GM08714 (cell line): ENCODE results near the gene CTSH.
"Not testable (repeated sequence)": the region's sequence is repeated elsewhere in the genome, so short reads cannot be mapped to it uniquely, and the experiment has no call there.

Experiments used
- H3K4me3 ChIP-seq: fragments of 200-500 bp; sonication (Bioruptor generic); 2 replicates; pipeline ENCODE4 v1.5.1; 2014; ENCODE audit warnings: mild to moderate bottlenecking, low read length, inconsistent platforms
- ZNF274 ChIP-seq: IDR thresholded peaks from 2 replicates; pipeline ENCODE4 v1.6.1; 2012; ENCODE audit warnings: mild to moderate bottlenecking, low read depth, low read length

The CTSH gene

DNA sequence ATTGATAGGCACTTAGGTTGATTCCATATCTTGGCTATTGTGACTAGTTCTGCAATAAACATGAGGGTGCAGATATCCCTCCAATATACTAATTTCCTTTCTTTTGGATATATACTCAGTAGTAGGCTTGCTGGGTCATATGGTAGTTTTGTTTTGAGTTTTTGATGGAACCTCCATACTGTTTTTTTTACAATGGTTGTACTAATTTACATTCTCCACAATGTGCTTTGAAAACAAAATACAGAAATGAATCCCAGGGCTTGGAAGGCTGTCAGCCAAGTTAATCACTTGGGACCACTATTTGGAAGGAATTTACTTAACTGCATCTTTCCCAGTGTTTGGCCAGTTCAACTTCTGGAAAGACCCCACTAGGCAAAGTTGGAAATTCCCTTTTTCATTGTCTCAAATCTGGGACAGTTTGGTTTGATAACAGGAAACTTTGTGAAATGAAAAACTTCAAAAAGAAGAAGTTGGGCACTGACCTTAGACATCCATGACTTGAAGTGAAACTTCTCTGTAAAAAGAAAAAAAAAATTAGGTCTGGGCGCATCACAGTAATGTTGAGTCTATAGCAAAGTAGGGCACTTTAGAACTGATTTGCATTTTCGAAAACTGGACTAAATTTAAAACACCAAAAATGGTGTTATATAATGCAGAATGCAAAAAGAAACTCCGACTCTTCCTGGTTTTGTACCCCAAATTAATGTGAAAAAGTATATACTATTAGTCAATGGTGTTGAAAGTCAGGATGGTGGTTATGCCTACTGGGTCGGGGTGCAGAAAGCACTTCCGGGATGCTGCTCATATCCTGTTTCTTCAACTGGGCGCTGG lies 6.0 kb downstream of the CTSH start:
- H3K4me3 ChIP-seq: peak overlapping the region; percentile 57; the same call in 1 of the 2 replicates
- no peak for TF ChIP-seq ZNF274

GRCh38 chr15:78937132-78937739 lies 7.6 kb downstream of the CTSH start:
- H3K4me3 ChIP-seq: no peak overlapping the region
- no peak for TF ChIP-seq ZNF274

DNA sequence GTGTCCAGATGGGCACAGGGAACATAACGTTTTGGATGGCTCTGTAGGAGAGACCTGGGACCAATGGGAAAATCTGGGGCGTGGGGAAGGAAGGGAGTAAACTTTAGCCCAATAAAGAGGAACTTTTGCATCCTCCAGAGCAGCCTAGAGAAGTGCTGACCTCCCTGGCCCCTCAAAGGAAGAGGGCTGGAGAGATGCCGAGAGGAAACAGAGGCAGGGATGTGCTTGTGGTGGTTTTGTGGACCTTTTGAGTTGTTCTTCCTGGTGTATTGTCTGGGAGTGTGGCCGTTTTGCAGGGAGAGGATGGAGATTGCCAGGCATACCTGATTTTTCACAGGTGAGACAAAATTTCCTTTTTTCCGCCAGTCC lies 10.2 kb downstream of the CTSH start:
- no peak overlapping the region for H3K4me3 ChIP-seq
- no peak for TF ChIP-seq ZNF274

DNA sequence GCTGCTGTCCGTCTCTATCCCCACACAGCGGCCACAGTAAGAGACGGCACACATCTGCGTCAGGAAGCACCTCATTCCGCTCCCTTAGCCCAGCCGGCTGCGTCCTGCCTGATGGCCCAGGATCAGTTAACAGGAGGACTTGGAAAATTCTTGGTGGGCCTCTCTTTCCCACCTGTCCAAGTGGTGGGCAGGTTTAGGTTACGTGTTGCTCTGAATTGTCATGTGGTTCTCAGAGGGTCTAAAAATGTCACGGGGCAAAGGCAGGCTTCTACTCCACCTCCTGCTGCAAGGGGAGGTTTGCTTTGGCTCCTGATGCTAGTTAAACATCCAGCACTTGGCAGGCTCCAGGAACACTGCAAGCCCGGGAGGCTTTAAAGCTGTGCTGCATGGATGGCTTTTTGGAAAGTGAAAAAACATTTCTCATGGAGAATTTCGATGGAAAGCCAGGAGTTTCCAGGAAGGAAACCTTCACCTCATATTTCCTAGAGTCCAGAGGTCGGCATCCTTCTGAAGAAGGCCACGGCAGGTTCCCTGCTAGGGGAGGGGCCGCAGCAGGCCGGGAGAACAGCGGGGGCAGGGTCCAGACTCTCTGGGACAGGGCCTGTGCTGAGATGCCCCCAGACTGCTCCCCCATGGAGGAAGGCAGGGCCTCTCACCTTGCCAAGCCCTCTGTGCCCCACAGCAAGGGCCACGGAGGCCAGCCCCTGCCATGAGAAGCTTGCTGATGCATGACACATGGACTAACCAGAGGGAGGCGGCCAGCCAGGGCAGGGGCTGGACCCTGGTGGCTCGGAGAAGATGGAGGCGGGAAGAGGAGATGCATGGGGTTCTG lies 10.8 kb downstream of the CTSH start:
- TF ChIP-seq ZNF274: no peak
- no peak overlapping the region for H3K4me3 ChIP-seq

- H3K4me3 ChIP-seq: no peak overlapping the region
- TF ChIP-seq ZNF274: no peak
These were observed 11.5 kb downstream of the CTSH start for GRCh38 chr15:78933187-78933822.

- no peak overlapping the region for H3K4me3 ChIP-seq
- no peak for TF ChIP-seq ZNF274
These were observed 12.5 kb downstream of the CTSH start for GRCh38 chr15:78932258-78932808.

DNA sequence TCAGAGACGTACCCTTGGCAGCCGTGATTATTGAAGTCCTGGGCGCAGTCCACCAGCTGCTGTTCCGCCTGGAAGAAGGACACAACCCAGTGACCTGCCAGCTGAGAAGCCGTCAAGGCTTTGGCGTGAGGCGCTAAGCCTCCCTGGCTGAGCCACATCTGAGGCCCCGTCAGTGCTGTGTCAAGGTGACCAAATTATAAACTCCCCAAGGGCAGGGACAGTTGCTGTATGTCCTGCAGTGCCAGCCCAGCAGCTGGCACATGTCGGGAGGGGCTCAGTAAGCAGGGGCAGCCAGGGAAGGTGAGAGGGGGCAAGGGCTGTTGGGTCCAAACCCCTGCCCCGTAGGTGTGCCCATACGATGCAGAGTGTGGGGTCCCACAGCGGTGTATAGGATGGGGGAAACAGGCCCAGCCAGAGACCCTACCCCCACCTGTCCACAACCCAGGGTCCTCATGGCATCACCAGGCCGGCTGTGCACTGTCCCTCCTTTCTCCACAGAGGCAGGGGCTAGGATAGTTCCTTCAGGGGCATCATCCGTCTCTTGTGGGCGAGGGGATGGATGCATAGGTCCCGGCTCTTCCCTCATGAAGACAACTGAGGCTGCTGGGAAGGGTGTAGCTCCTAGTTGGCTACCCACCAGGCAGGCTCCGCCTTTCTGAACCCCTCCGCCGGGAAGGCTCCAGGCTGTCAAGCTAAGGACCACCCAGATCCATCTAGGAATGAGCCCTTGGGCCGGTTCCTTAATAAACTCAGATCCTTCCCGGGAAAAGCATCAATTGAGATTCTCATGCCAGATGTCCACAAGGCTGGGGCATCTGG lies 13.2 kb downstream of the CTSH start:
- H3K4me3 ChIP-seq: no peak overlapping the region
- TF ChIP-seq ZNF274: no peak

DNA sequence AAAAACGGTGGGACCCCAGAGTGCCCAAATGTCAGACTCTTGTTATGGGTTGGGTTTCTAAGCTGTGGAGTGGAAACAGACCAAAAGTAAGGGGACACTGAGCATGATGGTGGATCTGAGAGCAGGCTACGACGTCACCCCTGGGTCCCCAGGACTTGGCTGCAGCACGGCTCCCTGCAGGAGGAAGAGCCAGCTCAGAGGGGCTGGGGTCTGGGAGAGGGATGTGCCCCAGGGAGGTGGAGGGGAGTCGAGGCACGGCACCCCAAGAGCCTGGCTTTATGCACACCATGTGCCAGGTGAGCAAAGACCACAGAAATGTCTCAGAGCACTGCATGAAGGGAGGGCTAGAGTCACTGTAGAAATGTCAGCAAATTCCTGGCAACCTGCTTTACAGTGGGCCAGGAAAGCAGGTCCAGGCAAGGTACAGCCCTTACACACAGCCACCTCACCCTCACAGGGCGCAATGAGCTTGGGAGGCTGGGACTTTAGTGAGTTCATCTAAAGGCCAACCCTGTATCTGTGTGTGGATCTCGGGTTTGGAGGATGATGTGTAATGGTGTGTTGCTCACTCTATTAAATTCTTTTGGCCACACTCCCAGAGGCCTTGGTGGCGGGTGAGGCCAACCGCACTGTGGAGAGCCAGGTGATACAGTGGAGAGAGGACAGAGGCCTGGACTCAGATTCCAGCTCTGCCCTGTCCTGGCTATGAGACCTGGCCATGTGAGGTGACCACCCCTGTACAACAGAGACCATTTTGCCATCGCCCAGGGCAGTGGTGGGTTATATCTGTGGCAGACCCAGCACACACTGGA lies 14.1 kb downstream of the CTSH start:
- H3K4me3 ChIP-seq: no peak overlapping the region
- no peak for TF ChIP-seq ZNF274

DNA sequence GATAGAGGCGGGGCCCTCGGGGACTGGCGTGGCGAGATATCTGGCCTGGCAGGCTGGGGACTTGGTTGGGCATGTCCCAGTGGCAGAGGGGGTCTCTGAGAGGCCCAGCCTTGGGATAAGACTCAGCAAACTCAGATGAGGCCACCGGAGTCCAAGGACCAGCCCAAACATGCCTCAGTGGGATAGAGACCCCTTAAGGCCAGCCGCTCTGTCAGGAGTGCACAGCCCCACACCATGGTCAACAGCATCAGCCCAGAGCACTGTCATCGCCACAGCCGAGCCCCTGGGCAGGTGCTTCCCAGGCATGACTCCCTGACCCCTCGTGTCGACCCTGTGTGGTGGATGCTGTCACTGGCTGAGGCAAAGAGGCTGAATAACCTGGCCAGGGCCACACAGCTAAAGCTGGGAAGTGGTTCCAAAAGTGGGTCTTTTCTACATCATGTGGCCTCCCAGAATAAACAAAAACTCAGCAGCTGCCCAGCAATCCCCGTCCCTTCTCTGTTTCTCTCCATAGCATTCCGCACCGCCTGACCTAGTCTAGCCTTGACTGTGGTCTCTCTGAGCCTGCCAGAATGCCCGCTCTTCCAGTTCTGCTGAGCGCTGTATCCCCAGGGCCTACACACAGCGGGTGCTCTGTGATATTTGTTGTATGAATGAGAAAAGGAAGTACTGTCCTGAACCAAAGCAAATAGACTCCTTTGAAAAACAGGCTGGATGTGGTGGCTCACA lies 15.1 kb downstream of the CTSH start:
- no peak overlapping the region for H3K4me3 ChIP-seq
- no peak for TF ChIP-seq ZNF274

- TF ChIP-seq ZNF274: no peak
- H3K4me3 ChIP-seq: no peak overlapping the region
These were observed 16.2 kb downstream of the CTSH start for GRCh38 chr15:78928616-78929093.

- not testable (repeated sequence) for H3K4me3 ChIP-seq
These were observed 16.7 kb downstream of the CTSH start for GRCh38 chr15:78928176-78928575.
